IPS-18c (cell line): Measurements from ENCODE around the gene GPR153.

Experiments used
- H3K4me3 ChIP-seq: 2 replicates; pipeline ENCODE4 v1.7.0; 2013; ENCODE audit warnings: low read depth, mild to moderate bottlenecking, low read length, moderate library complexity; ENCODE audit not compliant: insufficient read depth
- H3K9me3 ChIP-seq: one replicate; pipeline ENCODE4 v1.6.1; 2013; ENCODE audit warnings: mild to moderate bottlenecking, low read length, moderate library complexity; ENCODE audit not compliant: control insufficient read depth, insufficient read depth

GPR153 gene

DNA sequence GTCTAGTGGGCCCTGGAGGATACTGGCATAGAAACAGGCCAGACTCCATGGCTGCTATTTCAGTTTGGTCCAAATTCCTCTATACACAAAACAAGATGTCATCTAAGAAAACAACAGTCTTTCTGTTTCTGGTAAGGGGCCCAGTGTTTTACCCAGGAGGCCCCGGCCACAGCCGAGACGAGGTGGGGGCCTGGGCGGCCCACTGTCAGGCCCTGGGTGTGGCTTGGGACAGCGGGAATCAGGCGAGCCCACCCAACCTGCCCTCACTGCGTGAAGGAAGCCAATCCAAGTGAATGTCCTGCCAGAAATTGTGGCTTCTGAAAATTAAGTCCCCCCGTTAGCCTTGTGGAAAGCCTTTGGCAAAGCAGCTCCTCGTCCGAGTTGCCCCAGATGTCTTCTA is 31.2 kb upstream of the GPR153 start:
- Histone ChIP-seq H3K9me3 (no peaks in the 10 kb centered on the region), H3K4me3 (no peak overlapping the region)

DNA sequence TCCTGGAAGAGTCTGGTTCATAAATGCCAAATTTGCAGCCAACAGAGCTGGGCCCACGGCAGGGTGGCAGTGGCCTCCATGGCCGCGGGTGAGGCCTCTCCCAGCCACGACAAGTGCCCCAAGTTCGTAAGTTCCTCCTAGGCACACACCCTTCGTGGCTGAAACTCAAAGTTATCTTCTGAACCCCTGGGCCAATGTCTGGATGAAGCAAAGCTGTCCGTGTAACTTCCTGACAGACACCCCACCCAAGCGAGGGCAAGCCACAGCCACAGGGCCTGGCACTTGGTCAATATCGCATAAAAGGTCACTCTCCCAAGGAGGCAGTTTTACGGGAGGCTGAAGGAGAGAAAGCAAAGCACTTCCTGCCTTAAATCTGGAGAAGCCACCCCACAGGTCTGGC is 27.8 kb upstream of the GPR153 start:
- H3K9me3 ChIP-seq, result no peaks in the 10 kb centered on the region
- H3K4me3 ChIP-seq, result no peak overlapping the region

DNA sequence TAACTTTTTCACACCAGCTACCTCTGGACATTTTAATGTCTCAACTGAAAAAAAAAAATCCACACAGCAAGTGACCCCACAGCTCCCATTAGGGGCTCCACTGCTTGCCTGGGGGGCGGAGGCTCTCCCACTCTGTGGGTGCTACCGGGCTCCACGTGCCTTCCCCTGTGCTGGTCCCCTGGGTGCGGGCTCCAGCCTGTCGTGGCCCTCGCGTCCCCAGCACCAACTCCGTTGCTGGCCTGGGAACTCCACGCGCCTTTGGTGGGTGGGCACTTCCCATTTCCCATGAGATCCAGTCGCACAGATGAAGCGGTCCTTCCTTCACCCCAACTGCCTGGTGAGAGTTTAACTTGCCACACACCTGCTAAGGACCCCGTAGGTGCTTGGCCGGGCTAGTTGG is 27.1 kb upstream of the GPR153 start:
- Histone ChIP-seq H3K9me3 (no peaks in the 10 kb centered on the region), H3K4me3 (no peak overlapping the region)

DNA sequence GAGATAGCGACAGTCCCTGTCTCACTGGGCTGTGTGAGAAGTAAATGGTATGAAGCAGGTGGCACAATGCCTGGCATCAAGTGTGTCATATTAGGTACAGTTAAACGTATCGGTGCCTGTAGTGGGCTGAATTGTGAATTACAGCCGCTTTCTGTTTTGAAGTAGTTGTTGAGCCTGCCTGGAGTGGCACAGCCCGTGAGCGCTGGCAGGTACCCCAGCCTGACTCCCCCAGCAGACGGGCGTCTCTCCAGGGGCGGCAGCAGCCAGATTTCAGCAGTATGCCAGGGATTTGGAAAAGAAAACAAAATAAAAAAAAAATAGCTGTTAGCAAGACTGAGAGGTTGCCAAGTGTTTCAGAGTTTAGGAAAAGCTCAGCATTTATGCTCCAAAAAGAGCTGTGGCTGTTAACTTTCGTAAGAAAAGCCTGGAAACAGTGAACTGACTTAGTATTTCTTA is 26.6 kb upstream of the GPR153 start:
- no peak overlapping the region for H3K4me3 ChIP-seq
- H3K9me3 ChIP-seq, result no peaks in the 10 kb centered on the region

DNA sequence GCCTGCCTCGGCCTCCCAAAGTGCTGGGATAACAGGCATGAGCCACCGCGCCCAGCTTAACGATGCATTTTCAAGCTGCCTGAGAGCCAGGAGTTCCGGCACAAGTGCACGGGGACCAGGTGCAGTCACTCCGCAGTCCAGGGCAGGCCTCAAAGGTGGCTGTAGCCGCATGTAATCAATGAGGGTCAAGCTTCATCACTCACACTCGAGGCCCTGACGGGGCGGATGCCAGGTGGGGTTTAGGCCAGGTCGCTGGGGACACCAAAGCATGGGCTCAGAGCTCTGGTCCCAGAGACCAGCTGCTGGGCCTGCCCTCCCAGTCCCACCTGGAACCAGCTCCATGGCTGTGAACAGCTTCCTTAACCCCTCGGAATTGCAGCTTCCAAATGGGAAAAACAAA is 26.1 kb upstream of the GPR153 start:
- Histone ChIP-seq H3K9me3 (no peaks in the 10 kb centered on the region), H3K4me3 (no peak overlapping the region)

DNA sequence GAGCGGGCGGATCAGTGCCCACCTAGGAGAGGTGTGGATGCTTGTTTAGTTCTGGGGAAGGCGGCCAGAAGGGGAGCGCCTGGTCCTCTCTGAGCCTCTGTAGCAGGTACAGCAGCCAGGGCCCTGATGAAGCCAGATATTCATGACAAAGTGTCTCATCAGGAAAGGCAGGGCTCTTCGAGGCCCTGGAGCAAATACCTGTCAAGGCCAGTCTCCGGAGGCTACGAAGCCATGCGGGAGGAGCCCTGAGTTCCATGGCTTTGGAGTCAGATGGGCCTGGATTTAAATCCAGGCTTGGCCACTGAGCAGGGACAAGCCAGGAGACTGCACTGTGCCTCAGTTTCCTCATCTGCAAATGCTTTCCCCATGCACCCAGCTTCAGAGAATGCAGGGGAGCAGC is 25.4 kb upstream of the GPR153 start:
- H3K9me3 ChIP-seq, result no peaks in the 10 kb centered on the region
- H3K4me3 ChIP-seq, result no peak overlapping the region

DNA sequence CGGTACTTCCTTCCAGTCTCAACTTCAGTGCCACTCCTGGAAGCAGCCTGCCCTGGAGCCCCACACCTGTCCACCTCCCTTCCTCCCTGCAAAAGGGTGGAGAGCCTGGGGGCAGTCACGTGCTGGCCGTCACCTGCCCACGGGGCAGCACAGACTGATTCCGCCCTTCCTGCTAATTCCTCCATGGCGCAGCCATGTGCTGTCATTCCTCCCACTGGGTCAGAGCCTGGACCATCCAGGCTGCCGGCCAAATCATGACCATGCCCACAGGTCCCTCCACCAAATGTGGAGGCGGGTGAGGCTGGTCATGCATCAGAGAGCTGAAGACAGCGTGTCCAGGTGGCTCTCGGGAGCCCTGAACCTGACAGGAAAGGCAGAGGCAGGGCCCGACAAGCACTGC is 24.4 kb upstream of the GPR153 start:
- H3K9me3 ChIP-seq, result no peaks in the 10 kb centered on the region
- H3K4me3 ChIP-seq, result no peak overlapping the region

DNA sequence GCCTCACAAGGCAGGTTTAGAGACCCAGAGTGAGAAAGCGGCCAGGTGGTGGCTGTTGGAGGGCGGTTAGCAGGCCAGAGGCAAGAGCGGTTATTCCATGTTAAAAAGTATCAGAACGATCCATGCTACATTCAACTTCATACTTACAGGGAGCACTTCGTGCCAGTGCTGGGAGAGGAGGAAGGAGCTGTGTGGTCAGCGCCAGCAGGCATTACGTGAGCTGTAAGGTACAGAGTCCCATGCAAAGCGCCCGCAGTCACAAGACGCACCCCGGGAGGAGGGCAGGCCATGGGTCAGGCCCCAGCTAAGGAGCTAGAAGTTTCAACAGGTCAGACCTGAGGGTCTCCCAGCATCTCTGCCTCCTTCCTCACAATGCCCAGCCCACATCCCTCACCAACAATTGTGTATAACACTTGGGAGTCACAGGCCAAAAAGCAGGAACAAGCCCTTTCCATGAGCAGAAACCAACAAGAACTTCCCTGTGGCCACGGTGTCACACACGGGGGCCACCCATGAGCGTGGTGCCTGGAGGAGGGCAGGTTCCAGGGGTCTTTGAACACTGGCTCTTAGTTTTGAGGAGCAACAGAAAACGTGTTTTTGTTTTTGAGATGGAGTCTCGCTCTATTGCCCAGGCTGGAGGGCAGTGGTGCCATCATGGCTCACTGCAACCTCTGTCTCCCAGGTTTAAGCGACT is 21.8 kb upstream of the GPR153 start:
- Histone ChIP-seq H3K9me3 (no peaks in the 10 kb centered on the region), H3K4me3 (no peak overlapping the region)

DNA sequence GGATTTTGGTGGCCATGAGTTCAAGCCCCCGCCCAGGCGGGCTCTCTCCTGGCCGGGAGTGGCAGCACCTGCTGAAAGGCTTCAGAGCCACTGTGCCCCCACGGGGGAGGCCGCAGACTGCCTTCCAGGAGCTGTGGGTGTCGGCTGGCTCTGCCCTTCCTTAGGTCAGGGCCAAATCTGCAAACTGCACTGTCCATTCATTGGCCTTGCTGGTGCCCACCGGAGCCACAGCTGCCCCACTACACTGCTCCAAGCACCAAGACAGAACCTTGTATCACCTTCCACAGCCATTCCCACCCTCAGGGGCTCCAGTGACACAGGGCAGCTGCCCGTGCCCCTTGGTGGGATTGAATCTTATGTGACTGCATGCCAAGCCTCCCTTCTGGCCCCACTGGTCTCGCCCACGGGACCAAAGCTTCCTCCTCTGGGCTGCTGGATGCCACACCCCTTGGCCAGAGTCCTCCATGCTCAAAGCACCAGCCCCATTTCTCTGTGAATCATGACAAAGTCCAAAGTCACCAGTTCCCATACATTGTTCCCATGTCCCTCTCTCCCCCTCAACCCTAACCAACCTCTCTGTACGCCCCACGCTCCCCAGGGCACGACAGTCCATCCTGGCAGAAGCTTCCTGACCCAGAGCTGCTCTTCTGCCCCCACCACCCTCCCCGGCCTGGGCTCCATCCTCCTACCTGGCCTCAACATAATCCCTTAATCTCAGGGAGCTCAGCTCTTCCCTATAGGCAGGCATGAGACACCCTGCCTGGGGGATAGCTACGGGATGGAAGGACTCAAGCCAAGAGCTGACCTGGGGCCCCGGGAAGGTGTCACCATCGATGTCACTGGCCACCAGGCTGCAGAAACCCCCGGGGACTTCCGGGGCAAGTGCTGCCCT is 20.9 kb upstream of the GPR153 start:
- Histone ChIP-seq H3K9me3 (no peaks in the 10 kb centered on the region), H3K4me3 (no peak overlapping the region)

DNA sequence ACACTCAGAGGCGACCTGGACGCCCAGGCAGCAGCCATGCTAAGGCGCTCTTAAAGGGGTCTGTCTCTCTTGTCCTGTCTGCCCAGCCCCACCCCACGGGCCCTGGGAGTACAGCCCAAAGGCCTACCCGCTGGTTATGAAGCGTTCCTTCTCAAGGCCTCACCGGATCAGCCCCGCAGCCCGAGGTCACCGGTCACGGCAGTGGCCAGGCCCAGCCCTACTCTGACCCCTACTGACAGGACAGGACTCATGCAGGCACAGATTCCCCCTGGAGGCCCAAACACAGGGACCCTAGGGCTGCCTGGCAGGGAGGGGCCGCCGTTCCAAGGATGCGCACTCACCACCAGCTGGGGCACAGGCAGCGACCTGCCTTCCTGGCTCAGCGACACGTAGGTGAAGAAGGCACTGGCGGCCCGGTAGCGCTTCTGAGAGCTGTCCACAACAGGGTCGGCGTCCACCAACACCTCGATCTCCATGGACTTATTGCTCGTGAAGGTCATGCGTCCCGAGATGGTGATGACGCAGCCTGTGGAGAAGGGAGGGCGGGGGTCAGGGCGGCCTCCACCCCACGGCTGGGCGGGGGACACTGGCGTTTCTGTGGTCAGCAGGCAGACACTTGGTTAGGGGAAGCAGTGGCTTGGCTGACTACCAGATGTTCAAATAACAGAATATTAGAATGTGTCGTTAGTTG is 20.0 kb upstream of the GPR153 start:
- no peaks in the 10 kb centered on the region for H3K9me3 ChIP-seq
- no peak overlapping the region for H3K4me3 ChIP-seq

DNA sequence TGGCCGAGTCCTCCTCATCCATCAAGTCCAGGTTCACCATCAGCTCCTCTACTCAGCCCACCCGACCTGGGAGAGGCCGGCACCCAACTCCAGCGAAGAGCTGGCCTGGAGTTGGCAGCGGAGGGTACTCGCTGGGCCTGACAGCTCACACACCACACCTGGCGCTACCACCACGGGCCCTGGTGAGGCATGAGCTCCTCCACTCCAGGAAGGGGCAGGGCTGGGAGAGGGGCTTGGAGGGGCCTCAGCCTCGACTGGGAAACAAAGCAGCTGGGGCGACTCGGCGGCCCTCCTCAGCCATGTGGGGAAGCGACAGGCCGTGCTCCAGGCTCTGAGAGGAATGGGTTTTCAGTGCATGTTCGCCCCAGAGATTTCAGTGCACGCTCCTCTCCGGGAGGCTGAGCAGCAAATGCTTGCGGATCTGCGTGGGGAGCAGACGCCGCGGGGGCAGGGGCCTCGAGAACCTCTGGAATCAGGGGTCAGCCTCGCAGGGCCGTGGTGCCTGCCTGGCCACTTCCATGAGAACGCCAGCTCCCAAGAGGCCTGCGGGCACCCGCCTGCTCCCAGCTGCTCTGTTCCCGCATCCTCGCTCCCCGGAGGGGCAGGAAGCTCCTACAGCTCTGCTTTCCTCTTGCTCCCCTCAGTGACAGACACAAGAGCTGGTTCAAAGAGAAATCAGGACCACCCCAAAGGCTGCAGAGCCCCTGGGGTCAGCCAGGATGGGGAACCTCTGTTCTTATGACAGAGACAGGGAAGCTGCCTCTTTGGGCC is 18.9 kb upstream of the GPR153 start:
- Histone ChIP-seq H3K9me3 (no peaks in the 10 kb centered on the region), H3K4me3 (no peak overlapping the region)

DNA sequence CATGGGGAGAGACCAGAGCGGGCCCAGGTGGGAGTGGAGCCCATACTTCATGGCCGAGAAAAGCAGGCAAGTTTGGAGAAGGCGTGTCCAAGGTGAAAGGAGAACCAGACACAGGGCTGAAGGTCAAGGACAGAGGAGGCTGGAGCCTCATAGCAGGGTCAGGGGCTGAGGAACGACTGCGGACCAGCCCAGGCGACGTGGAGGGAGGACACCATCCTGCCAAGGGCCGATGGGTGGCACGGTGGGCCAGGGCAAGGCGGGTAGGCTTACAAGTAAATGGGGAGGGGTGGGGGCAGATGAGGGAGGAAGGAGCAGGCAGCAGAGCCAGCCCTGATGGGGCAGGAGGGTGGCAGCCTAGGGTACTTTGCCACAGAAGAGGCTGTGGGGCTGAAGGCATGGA is 18.2 kb upstream of the GPR153 start:
- no peak overlapping the region for H3K4me3 ChIP-seq

DNA sequence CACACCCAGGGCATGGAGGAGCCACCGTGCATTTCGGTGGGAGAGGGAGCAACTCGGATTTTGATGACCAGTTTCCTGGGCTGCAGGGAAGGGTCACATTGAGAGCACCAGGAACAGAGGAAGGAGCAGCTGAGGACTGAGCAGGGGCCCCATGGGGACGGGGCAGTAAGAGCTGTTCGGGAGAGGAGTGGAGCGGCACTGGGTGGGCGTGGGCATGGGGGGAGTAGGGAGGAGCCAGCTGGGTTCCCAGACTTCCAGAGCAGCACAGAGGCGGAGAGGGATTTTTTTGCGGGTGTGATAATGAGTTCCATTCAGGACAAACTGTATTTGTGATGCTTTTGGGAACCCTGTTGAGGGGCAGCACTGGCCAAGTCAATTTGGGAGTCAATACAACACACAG is 17.4 kb upstream of the GPR153 start:
- no peaks in the 10 kb centered on the region for H3K9me3 ChIP-seq
- no peak overlapping the region for H3K4me3 ChIP-seq

More for the DNA sequence above, 18.2 kb upstream of the GPR153 start:
- H3K9me3 ChIP-seq, result no peaks in the 10 kb centered on the region

DNA sequence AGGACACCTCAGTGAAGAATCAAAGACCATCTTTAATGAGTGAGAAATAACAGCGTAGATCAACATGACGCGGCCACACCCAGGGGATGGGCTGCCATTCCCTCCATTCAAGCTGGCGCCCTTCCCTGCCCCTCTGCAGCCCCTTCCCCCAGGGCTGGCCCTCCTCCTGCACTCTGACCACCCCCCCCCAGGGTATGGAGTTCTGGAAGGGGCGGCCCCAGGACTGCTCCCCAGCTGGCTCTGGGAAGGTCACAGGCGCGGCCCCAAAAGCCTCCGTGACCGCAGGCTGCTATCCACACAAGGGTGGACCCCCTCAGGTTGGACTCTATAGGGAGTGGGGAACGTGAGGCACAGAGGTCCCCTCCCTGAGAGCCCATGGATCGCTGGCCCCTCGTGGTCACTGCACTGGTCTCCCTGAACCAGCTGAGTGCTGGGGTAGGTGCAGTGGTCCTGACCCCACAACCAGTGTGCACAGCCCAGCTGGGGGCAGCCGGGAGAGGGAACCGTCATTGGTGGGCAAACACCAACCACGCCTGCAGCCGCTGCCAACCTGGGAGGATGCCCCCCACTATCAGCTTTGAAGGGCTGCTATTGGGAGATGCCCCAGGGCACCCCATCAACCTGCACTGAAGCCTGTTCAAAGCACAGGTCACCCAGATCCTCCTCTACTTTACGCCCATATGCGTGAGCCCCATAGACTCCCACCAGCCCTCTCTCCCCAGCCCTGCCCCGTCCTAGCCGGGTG is 16.1 kb upstream of the GPR153 start:
- no peak overlapping the region for H3K4me3 ChIP-seq
- no peaks in the 10 kb centered on the region for H3K9me3 ChIP-seq

DNA sequence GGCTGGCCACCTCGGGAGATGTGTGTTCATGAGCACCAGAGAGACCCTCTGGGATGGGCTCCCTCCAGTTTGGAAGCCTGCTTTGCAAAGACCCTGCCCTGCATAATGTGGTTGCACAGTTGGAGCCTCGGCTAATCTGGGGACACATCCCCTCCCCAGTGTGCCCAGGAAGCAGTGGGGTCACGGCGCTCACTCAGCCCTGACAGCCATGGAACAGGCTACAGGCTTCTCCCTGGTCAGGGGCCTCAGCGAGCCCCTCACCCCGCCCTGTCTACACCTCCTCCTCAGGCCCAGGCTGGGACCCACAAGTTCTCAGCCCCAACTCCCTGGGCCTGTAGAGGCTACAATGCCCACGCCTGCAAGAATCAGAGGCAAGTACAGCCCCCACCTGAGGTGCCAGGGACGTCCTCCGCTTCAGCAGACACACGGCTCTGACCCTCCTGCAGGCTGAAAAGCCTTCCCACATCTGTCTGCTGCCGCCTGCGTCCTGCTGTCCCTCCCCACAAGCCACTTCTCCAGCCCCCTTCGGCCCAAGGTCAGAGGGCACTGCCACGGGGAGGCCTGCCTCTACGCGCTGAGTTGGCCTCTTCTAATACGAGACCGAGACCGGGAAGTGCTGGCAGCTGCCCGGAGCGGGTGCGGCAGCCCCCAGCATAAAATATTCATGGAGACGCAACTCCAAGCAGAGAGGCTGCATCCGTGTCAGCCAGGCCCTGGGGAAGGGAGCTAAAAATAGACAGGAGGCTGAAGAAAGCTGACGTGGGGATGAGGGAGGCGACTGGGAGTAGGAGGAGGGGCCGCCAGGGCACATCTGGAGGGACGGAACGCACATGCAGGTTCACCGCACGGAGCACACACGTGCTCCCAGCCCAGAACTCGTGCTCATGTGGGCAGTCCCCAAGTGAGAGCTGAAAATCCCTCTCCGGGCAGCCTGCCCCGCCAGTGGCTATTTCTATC is 15.2 kb upstream of the GPR153 start:
- Histone ChIP-seq H3K4me3 (no peak overlapping the region), H3K9me3 (no peaks in the 10 kb centered on the region)
